NCI-H128 (cell line): Measurements from ENCODE around the gene LRFN5.
"Not testable (repeated sequence)": the region's sequence is repeated elsewhere in the genome, so short reads cannot be mapped to it uniquely, and the experiment has no call there.

Experiments used
- DNase-seq: peaks from one replicate; lab custom pipeline; 2025; ENCODE audit not compliant: unreplicated experiment; lab: John Stamatoyannopoulos, UW

Gene LRFN5

GRCh38 chr14:41606532-41607303, at the start of gene LRFN5:
Gene LRFN5, plus strand, starts transcription at chr14:41606876.
- DNase-seq: peak; percentile 26

- DNase-seq: no peak
These were observed 48.2 kb upstream of the LRFN5 start for GRCh38 chr14:41558490-41558889.

- DNase-seq: not testable (repeated sequence)
These were observed 39.8 kb upstream of the LRFN5 start for GRCh38 chr14:41566864-41567263.

GRCh38 chr14:41568979-41569378, 37.7 kb upstream of the LRFN5 start:
- DNase-seq: no peak

GRCh38 chr14:41570415-41571155, 36.1 kb upstream of the LRFN5 start:
- peak; percentile 21 for DNase-seq

- no peak for DNase-seq
These were observed 20.4 kb upstream of the LRFN5 start for GRCh38 chr14:41586237-41586636.

- DNase-seq: no peak
These were observed 9.0 kb upstream of the LRFN5 start for GRCh38 chr14:41597647-41598046.

- not testable (repeated sequence) for DNase-seq
These were observed 6.8 kb upstream of the LRFN5 start for GRCh38 chr14:41599805-41600385.

GRCh38 chr14:41604721-41605531, 1.8 kb upstream of the LRFN5 start:
- DNase-seq: peak; percentile 74

GRCh38 chr14:41605550-41606281, 960 bp upstream of the LRFN5 start:
- peak; percentile 64 for DNase-seq

- no peak for DNase-seq
These were observed 469 bp upstream of the LRFN5 start for GRCh38 chr14:41606282-41606531.

GRCh38 chr14:41607304-41607775, 664 bp downstream of the LRFN5 start:
- no peak for DNase-seq

GRCh38 chr14:41607966-41608663, 1.4 kb downstream of the LRFN5 start:
- DNase-seq: peak; percentile 50

- DNase-seq: peak; percentile 52
These were observed 2.2 kb downstream of the LRFN5 start for GRCh38 chr14:41608681-41609390.

- peak; percentile 78 for DNase-seq
These were observed 3.1 kb downstream of the LRFN5 start for GRCh38 chr14:41609704-41610183.

GRCh38 chr14:41615011-41615595, 8.4 kb downstream of the LRFN5 start:
- no peak for DNase-seq

GRCh38 chr14:41623736-41624135, 17.1 kb downstream of the LRFN5 start:
- DNase-seq: no peak

GRCh38 chr14:41629876-41630275, 23.2 kb downstream of the LRFN5 start:
- no peak for DNase-seq

GRCh38 chr14:41634286-41634685, 27.6 kb downstream of the LRFN5 start:
- DNase-seq: no peak
